Endothelial cell (in vitro differentiated cells): ENCODE data around the gene MGAT4A. TPM values are rescaled to one million over a fixed set of nuclear protein-coding genes. Genes with fewer than 3 reads are reported as not detected.

Experiments
- DNase-seq: peaks from one replicate; pipeline ENCODE4 v3.0.0; 2021; ENCODE audit warnings: low spot score
- H3K27ac Mint-ChIP-seq: one replicate; pipeline ENCODE4 v1.8.0; 2021; ENCODE audit warnings: mixed read lengths, inconsistent platforms; ENCODE audit not compliant: unreplicated experiment
- H3K27me3 Mint-ChIP-seq: one replicate; pipeline ENCODE4 v1.8.0; 2021; ENCODE audit warnings: mild to moderate bottlenecking, moderate library complexity, mixed read lengths, inconsistent platforms; ENCODE audit not compliant: unreplicated experiment
- H3K36me3 Mint-ChIP-seq: one replicate; pipeline ENCODE4 v1.8.0; 2021; ENCODE audit warnings: mild to moderate bottlenecking, low read depth, mixed read lengths, inconsistent platforms; ENCODE audit not compliant: unreplicated experiment
- H3K4me1 Mint-ChIP-seq: one replicate; pipeline ENCODE4 v1.8.0; 2021; ENCODE audit warnings: mild to moderate bottlenecking, mixed read lengths, inconsistent platforms; ENCODE audit not compliant: unreplicated experiment
- H3K4me3 Mint-ChIP-seq: one replicate; pipeline ENCODE4 v1.8.0; 2021; ENCODE audit warnings: mild to moderate bottlenecking, mixed read lengths, inconsistent platforms; ENCODE audit not compliant: unreplicated experiment
- H3K9me3 Mint-ChIP-seq: one replicate; pipeline ENCODE4 v1.8.0; 2021; ENCODE audit warnings: mixed read lengths, inconsistent platforms; ENCODE audit not compliant: unreplicated experiment
- CTCF ChIP-seq: fragments of 200-600 bp; sonication (generic); IDR thresholded peaks from one replicate; pipeline ENCODE4 v1.5.0; 2021; ENCODE audit warnings: antibody characterized with exemption; ENCODE audit not compliant: unreplicated experiment
- total RNA-seq: library from RNA; stranded (reverse); fragmentation: NEBNext Ultra II Directional; extraction: Animal tissue kit (Norgen Biotek cat#: 25700); gene quantifications from one replicate; pipeline ENCODE4 v1.2.1, GENCODE V29; 2021; ENCODE audit not compliant: unreplicated experiment

Gene MGAT4A
- total RNA-seq, 1 donor from 2014 or later = 7.3 TPM

GRCh38 chr2:98727369-98728087 is 3.4 kb downstream of the MGAT4A start:
- H3K4me3 Mint-ChIP-seq = no peak overlapping the region
- no peak for DNase-seq
- H3K27me3 Mint-ChIP-seq = peaks cover 3% of the 10 kb centered on the region
- H3K27ac Mint-ChIP-seq = no peak overlapping the region
- H3K4me1 Mint-ChIP-seq = peaks cover 11% of the 10 kb centered on the region
- no peaks in the 10 kb centered on the region for H3K9me3 Mint-ChIP-seq
- peaks cover 6% of the 10 kb centered on the region for H3K36me3 Mint-ChIP-seq
- no peak for TF ChIP-seq CTCF

GRCh38 chr2:98726735-98727368 is 4.1 kb downstream of the MGAT4A start:
- no peak overlapping the region for H3K4me3 Mint-ChIP-seq
- H3K27me3 Mint-ChIP-seq = peaks cover 3% of the 10 kb centered on the region
- no peak for TF ChIP-seq CTCF
- peaks cover 3% of the 10 kb centered on the region for H3K36me3 Mint-ChIP-seq
- H3K9me3 Mint-ChIP-seq = no peaks in the 10 kb centered on the region
- no peak for DNase-seq
- H3K27ac Mint-ChIP-seq = no peak overlapping the region
- H3K4me1 Mint-ChIP-seq = peaks cover 10% of the 10 kb centered on the region

- Mint-ChIP-seq H3K27me3 (peaks cover 3% of the 10 kb centered on the region), H3K9me3 (no peaks in the 10 kb centered on the region), H3K4me3 (no peak overlapping the region), H3K4me1 (peaks cover 6% of the 10 kb centered on the region), H3K27ac (no peak overlapping the region), H3K36me3 (no peaks in the 10 kb centered on the region)
- TF ChIP-seq CTCF = no peak
- no peak for DNase-seq
Measured at GRCh38 chr2:98726205-98726604, 4.7 kb downstream of the MGAT4A start.

- Mint-ChIP-seq H3K4me1 (no peaks in the 10 kb centered on the region), H3K36me3 (no peaks in the 10 kb centered on the region), H3K4me3 (no peak overlapping the region), H3K27me3 (no peaks in the 10 kb centered on the region), H3K27ac (no peak overlapping the region), H3K9me3 (no peaks in the 10 kb centered on the region)
- DNase-seq = no peak
- no peak for TF ChIP-seq CTCF
Measured at GRCh38 chr2:98720286-98720685, 10.6 kb downstream of the MGAT4A start.

- Mint-ChIP-seq H3K4me1 (no peaks in the 10 kb centered on the region), H3K27me3 (no peaks in the 10 kb centered on the region), H3K27ac (no peak overlapping the region), H3K36me3 (no peaks in the 10 kb centered on the region), H3K9me3 (no peaks in the 10 kb centered on the region), H3K4me3 (no peak overlapping the region)
- TF ChIP-seq CTCF = no peak
- no peak for DNase-seq
Measured at GRCh38 chr2:98717621-98718020, 13.3 kb downstream of the MGAT4A start.
